RWPE2 (cell line): ENCODE results near the gene ARID2.

Experiments used
- ATAC-seq: fragments of 200-7000 bp; cut with Tn5 transposase; 3 replicates; pipeline ENCODE4 v1.9.1; 2021; ENCODE audit warnings: low read depth
- DNase-seq: peaks from one replicate; pipeline ENCODE4 v3.0.0-alpha.2; 2020; ENCODE audit warnings: low spot score
- H3K27ac ChIP-seq: fragments of 450-650 bp; 2 replicates; pipeline ENCODE4 v1.5.1; 2017; ENCODE audit warnings: mild to moderate bottlenecking; ENCODE audit not compliant: poor library complexity, severe bottlenecking
- H3K27me3 ChIP-seq: fragments of 250-450 bp; sonication (Bioruptor Pico); 2 replicates; pipeline ENCODE4 v1.5.1; 2021; ENCODE audit warnings: mild to moderate bottlenecking, moderate library complexity; ENCODE audit not compliant: insufficient read depth, poor library complexity, severe bottlenecking
- H3K36me3 ChIP-seq: fragments of 250-450 bp; sonication (Bioruptor Pico); 2 replicates; pipeline ENCODE4 v1.5.1; 2020; ENCODE audit warnings: low read depth, mild to moderate bottlenecking, moderate library complexity
- H3K4me1 ChIP-seq: fragments of 250-450 bp; sonication (Bioruptor Pico); 2 replicates; pipeline ENCODE4 v1.5.1; 2021; ENCODE audit warnings: mild to moderate bottlenecking, moderate library complexity; ENCODE audit not compliant: insufficient read depth, poor library complexity, severe bottlenecking
- H3K4me3 ChIP-seq: fragments of 250-450 bp; sonication (Bioruptor Pico); 2 replicates; pipeline ENCODE4 v1.5.1; 2021; ENCODE audit warnings: mild to moderate bottlenecking, moderate library complexity; ENCODE audit not compliant: severe bottlenecking
- H3K9me3 ChIP-seq: fragments of 250-450 bp; sonication (Bioruptor Pico); 2 replicates; pipeline ENCODE4 v1.5.1; 2021; ENCODE audit warnings: mild to moderate bottlenecking, moderate library complexity; ENCODE audit not compliant: severe bottlenecking
- TF ChIP-seq, protein P1 (sequence below): fragments of 450-650 bp; IDR thresholded peaks from one replicate; pipeline ENCODE4 v1.5.1; 2017; ENCODE audit warnings: mild to moderate bottlenecking, moderate library complexity; ENCODE audit not compliant: poor library complexity, severe bottlenecking

ARID2 gene

DNA sequence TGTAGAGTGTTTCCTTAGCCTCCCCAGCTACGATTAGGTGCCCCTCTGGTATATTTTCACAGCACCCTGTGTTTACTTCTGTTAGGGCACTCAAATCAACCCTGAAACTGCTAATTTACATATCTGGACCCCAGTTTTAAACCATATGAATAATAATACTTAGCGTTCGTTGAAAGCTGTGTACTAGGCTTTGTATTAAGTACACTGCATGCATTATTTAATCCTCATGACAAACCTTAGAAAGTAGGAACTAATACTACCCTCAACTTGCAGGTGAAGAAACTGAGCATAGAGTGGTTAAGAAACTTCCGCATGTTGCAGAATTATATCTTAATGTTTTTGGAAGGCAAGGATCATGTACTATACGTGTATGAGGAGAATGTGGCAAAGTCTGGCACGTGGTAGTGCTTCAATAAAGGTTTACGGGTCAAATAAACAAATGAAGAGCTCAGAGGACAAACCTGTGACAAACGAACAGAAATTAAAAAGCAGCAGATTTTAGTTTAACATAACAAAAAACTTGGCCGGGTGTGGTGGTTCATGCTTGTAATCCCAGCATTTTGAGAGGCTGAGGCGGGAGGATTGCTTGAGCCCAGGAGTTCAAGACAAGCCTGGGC, 22.2 kb upstream of the ARID2 start:
- peaks cover 2% of the 10 kb centered on the region for H3K9me3 ChIP-seq
- ATAC-seq: no peak
- TF ChIP-seq, protein P1, sequence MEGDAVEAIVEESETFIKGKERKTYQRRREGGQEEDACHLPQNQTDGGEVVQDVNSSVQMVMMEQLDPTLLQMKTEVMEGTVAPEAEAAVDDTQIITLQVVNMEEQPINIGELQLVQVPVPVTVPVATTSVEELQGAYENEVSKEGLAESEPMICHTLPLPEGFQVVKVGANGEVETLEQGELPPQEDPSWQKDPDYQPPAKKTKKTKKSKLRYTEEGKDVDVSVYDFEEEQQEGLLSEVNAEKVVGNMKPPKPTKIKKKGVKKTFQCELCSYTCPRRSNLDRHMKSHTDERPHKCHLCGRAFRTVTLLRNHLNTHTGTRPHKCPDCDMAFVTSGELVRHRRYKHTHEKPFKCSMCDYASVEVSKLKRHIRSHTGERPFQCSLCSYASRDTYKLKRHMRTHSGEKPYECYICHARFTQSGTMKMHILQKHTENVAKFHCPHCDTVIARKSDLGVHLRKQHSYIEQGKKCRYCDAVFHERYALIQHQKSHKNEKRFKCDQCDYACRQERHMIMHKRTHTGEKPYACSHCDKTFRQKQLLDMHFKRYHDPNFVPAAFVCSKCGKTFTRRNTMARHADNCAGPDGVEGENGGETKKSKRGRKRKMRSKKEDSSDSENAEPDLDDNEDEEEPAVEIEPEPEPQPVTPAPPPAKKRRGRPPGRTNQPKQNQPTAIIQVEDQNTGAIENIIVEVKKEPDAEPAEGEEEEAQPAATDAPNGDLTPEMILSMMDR: no peak

DNA sequence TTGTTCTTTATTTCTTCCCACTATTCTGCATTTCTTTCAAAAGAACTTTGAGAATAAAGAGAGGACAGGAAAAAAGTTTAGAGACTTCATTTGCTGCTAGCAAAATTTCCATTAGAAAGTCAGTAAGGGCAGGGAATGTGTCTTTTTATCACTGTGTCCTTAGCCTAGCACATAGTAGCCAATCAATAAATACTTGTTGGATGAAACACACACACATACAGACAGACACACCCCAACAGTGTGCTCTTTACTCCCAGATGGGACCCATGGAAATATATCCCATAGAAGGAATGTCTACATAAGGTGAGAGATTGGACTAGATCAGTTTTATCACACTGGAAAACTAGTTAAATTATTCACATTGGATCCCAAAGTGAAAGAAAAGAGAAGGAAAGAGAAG, 21.1 kb upstream of the ARID2 start:
- Histone ChIP-seq H3K4me1 (peaks cover 3% of the 10 kb centered on the region), H3K4me3 (no peak overlapping the region), H3K36me3 (no peaks in the 10 kb centered on the region), H3K27ac (no peak overlapping the region), H3K27me3 (no peaks in the 10 kb centered on the region), H3K9me3 (peaks cover 2% of the 10 kb centered on the region)
- no peak for DNase-seq
- no peak for ATAC-seq
- TF ChIP-seq, protein P1: no peak

More for the DNA sequence above, 22.2 kb upstream of the ARID2 start:
- Histone ChIP-seq H3K27ac (no peak overlapping the region), H3K36me3 (no peaks in the 10 kb centered on the region), H3K4me1 (no peaks in the 10 kb centered on the region), H3K27me3 (no peaks in the 10 kb centered on the region), H3K4me3 (no peak overlapping the region)
- DNase-seq: no peak

DNA sequence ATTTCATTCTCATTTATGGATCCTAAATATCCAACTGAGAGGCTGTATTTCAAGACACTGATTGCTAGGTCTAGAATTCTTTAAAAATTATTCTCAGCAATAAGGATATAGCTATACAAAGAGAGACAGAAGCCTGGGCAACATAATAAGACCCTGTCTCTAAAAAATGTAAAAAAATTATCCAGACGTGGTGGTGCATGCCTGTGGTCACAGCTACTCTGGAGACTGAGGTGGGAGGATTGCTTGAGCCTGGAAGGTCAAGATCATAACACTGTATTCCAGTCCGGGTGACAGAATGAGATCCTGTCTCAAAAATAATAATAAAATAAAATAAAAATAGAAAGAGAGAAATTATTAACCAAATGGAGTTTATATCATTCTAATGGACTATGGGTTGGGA, 20.6 kb upstream of the ARID2 start:
- TF ChIP-seq, protein P1: no peak
- peaks cover 4% of the 10 kb centered on the region for H3K4me1 ChIP-seq
- DNase-seq (no peak), ATAC-seq (no peak)
- H3K27ac ChIP-seq: no peak overlapping the region
- H3K36me3 ChIP-seq: no peaks in the 10 kb centered on the region
- peaks cover 2% of the 10 kb centered on the region for H3K9me3 ChIP-seq
- H3K4me3 ChIP-seq: no peak overlapping the region
- no peaks in the 10 kb centered on the region for H3K27me3 ChIP-seq

DNA sequence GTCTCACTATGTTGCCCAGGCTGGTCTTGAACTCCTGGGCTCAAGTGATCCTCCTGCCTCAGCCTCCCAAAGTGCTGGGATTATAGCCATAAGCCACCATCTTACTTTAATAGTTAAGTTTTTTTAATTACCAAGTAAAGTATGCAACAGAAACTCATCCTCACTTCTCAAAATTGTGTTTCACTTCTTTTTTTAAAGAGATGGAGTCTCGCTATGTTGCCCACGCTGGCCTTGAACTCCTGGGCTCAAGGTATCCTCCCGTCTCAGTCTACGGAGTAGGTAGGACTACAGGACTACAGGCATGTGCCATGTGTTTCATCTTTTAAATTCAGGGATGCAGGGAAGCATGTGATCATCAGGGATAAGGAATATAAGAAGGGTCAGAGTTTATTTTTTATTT, 17.2 kb upstream of the ARID2 start:
- Histone ChIP-seq H3K9me3 (peaks cover 2% of the 10 kb centered on the region), H3K4me1 (peaks cover 4% of the 10 kb centered on the region)

DNA sequence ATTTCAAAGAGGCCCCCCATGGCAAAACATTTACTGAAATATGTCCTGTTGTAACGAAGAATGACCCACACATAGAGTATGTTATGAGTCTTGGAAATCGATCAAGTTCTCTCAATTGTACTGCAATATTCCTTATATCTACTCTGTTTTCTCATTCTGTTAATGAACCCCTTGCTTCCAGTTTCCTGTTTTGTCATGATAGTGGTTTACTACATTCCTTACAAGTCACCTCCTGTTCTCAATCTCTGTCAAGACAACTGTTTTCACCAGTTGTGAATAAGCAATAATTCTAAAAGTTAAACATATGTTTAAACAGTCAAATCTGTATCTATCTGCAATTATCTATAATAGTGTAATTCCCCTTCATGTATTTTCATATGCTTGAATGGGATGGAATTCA, 16.4 kb upstream of the ARID2 start:
- no peak overlapping the region for H3K4me3 ChIP-seq
- H3K9me3 ChIP-seq: peaks cover 2% of the 10 kb centered on the region
- no peaks in the 10 kb centered on the region for H3K36me3 ChIP-seq
- DNase-seq (no peak), ATAC-seq (no peak)
- no peak overlapping the region for H3K27ac ChIP-seq
- H3K27me3 ChIP-seq: no peaks in the 10 kb centered on the region
- TF ChIP-seq, protein P1: no peak
- H3K4me1 ChIP-seq: peaks cover 4% of the 10 kb centered on the region

More for the DNA sequence above, 17.2 kb upstream of the ARID2 start:
- Histone ChIP-seq H3K27me3 (no peaks in the 10 kb centered on the region), H3K27ac (no peak overlapping the region), H3K36me3 (no peaks in the 10 kb centered on the region), H3K4me3 (no peak overlapping the region)
- no peak for ATAC-seq
- no peak for DNase-seq
- TF ChIP-seq, protein P1: no peak
